H1 (cell line): ENCODE measurements around the gene RUNX1.

Source experiments
- CHD2 ChIP-seq: IDR thresholded peaks from 2 replicates; pipeline ENCODE4 v1.6.1; 2012; ENCODE audit warnings: low read length, improper control_type of control experiment
- CTCF ChIP-seq, 3 experiments: IDR thresholded peaks; 1 replicate in 2 of 3; 2 replicates in 1 of 3; pipeline versions ENCODE4 v1.5.1 to v1.6.1; 2011; ENCODE audit warnings: low read length in 3 of 3, mild to moderate bottlenecking in 3 of 3, inconsistent platforms in 2 of 3, low read depth in 1 of 3, moderate library complexity in 1 of 3; ENCODE audit not compliant: insufficient read depth in 1 of 3; ENCODE audit errors: control extremely low read depth in 1 of 3
- EZH2 ChIP-seq: fragments of 200-600 bp; sonication (generic); IDR thresholded peaks from 2 replicates; pipeline ENCODE4 v1.7.1; 2012; ENCODE audit warnings: low read depth, mild to moderate bottlenecking, moderate library complexity, low read length, inconsistent platforms; ENCODE audit not compliant: severe bottlenecking
- GABPA ChIP-seq: IDR thresholded peaks from 2 replicates; pipeline ENCODE4 v1.6.1; 2011; ENCODE audit warnings: mild to moderate bottlenecking, low read length, moderate library complexity, borderline replicate concordance; ENCODE audit not compliant: insufficient read depth
- MAFK ChIP-seq: IDR thresholded peaks from 2 replicates; pipeline ENCODE4 v1.6.1; 2012; ENCODE audit warnings: low read depth, mild to moderate bottlenecking, improper control_type of control experiment, low read length
- RAD21 ChIP-seq, 2 experiments: IDR thresholded peaks in 1 of 2; conservative IDR thresholded peaks in 1 of 2; 2 replicates each; pipeline ENCODE4 v1.6.1; 2011; ENCODE audit warnings: low read depth in 2 of 2, low read length in 2 of 2, improper control_type of control experiment in 1 of 2, inconsistent platforms in 1 of 2, mild to moderate bottlenecking in 1 of 2, moderate library complexity in 1 of 2

DNA sequence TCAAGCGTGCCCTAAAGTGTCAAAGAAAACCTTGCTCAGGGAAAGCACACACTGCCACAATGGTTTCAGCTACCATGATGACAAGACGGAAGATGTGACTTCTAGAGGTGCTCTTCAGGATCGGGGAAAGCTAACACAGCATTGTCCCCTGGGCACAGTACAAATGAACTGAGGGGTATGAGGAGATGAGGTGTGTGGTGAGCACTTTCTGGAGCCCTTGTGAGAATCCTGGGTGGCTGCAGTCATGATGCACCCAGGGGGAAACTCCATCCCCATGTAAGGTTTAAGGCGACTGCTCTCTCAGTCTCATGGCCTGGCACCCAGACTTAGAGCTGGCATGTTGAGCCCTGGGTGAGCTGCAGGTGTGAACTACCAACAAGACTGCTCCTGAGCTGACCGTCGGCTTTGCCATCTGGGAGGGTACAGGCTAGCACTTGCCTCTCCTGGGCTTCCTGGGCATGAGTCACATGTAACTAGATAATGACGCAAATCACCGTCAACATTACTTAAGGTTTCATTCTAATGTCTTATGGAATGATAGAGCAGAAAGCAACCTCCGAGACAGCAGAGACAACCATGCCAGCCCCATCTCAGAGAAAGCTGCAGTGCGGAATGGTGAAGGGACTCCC, 235.7 kb downstream of the RUNX1 start:
- TF ChIP-seq GABPA (no peak), RAD21 (IDR thresholded peaks at IDR 0.05 in 1 of 2, conservative IDR thresholded peaks at IDR 0.05 in 1 of 2; ENCODE audit: low read depth in 2 of 2, low read length in 2 of 2) (no peak), MAFK (no peak), EZH2 (no peak), CHD2 (no peak), CTCF (IDR thresholded peaks at IDR 0.05; ENCODE audit: control extremely low read depth in 1 of 3, insufficient read depth in 1 of 3, low read depth in 1 of 3, low read length in 3 of 3) (no peak)
